Keratinocyte (primary cell): ENCODE measurements around the gene RNF175. TPM values are rescaled to one million over a fixed set of nuclear protein-coding genes. Genes with fewer than 3 reads are reported as not detected.

ENCODE experiments used
- DNase-seq: peaks from one replicate; pipeline ENCODE4 v3.0.0-alpha.2; 2011; ENCODE audit warnings: low read depth, missing footprints, low spot score
- FAIRE-seq: peaks from 2 replicates; lab custom pipeline; 2011; peaks lifted over from hg19 to GRCh38; lab: Jason Lieb, UNC
- H2AFZ ChIP-seq: 2 replicates; pipeline ENCODE4 v1.6.0; 2012; ENCODE audit warnings: low read length, control low read depth, inconsistent platforms; ENCODE audit not compliant: control insufficient read depth
- H3K27ac ChIP-seq: 2 replicates; pipeline ENCODE4 v1.5.1; 2011; ENCODE audit warnings: low read length; ENCODE audit not compliant: control insufficient read depth, insufficient read depth
- H3K27me3 ChIP-seq: 3 replicates; pipeline ENCODE4 v1.6.0; 2011; ENCODE audit warnings: low read length; ENCODE audit not compliant: control insufficient read depth, insufficient read depth; ENCODE audit errors: extremely low read depth
- H3K36me3 ChIP-seq, 2 experiments: 2 replicates in 1 of 2; 3 replicates in 1 of 2; pipeline ENCODE4 v1.5.1; 2011; ENCODE audit warnings: low read length in 2 of 2, mild to moderate bottlenecking in 1 of 2; ENCODE audit not compliant: control insufficient read depth in 2 of 2, insufficient read depth in 2 of 2; ENCODE audit errors: extremely low read depth in 1 of 2
- H3K4me1 ChIP-seq: 3 replicates; pipeline ENCODE4 v1.5.1; 2011; ENCODE audit warnings: low read length; ENCODE audit not compliant: control insufficient read depth, insufficient read depth; ENCODE audit errors: extremely low read depth
- H3K4me2 ChIP-seq: 3 replicates; pipeline ENCODE4 v1.6.0; 2011; ENCODE audit warnings: low read depth, low read length; ENCODE audit not compliant: control insufficient read depth, insufficient read depth; ENCODE audit errors: extremely low read depth
- H3K4me3 ChIP-seq, 3 experiments: fragments of 200-600 bp in 1 of 3; sonication (generic) in 1 of 3; 2 replicates in 2 of 3; 3 replicates in 1 of 3; pipeline ENCODE4 v1.5.1; 2011 to 2016; ENCODE audit warnings: low read length in 3 of 3, mild to moderate bottlenecking in 3 of 3, control low read depth in 2 of 3, inconsistent platforms in 1 of 3, low read depth in 1 of 3, mixed read lengths in 1 of 3, mixed run types in 1 of 3, moderate library complexity in 1 of 3; ENCODE audit not compliant: control insufficient read depth in 2 of 3, insufficient read depth in 2 of 3; ENCODE audit errors: extremely low read depth in 1 of 3
- H3K79me2 ChIP-seq: 2 replicates; pipeline ENCODE4 v1.6.0; 2012; ENCODE audit warnings: low read length; ENCODE audit not compliant: control insufficient read depth, insufficient read depth
- H3K9ac ChIP-seq: 3 replicates; pipeline ENCODE4 v1.6.0; 2011; ENCODE audit warnings: low read length; ENCODE audit not compliant: control insufficient read depth, insufficient read depth; ENCODE audit errors: extremely low read depth
- H3K9me1 ChIP-seq: 3 replicates; pipeline ENCODE4 v1.6.0; 2011; ENCODE audit warnings: low read length; ENCODE audit not compliant: control insufficient read depth, insufficient read depth; ENCODE audit errors: extremely low read depth
- H3K9me3 ChIP-seq: 2 replicates; pipeline ENCODE4 v1.5.1; 2012; ENCODE audit warnings: low read depth, low read length; ENCODE audit not compliant: control insufficient read depth
- H4K20me1 ChIP-seq: 3 replicates; pipeline ENCODE4 v1.6.0; 2011; ENCODE audit warnings: low read length; ENCODE audit not compliant: control insufficient read depth, insufficient read depth; ENCODE audit errors: extremely low read depth
- CTCF ChIP-seq, 3 experiments: IDR thresholded peaks in 1 of 3; conservative IDR thresholded peaks in 1 of 3; optimal IDR thresholded peaks in 1 of 3; 2 replicates in 2 of 3; 3 replicates in 1 of 3; pipeline versions ENCODE3 to v1.5.1; 2011; ENCODE audit warnings: low read length in 3 of 3, mild to moderate bottlenecking in 3 of 3, moderate library complexity in 2 of 3, control low read depth in 1 of 3, inconsistent platforms in 1 of 3; ENCODE audit not compliant: insufficient read depth in 2 of 3; ENCODE audit errors: extremely low read depth in 1 of 3
- EZH2 ChIP-seq: IDR thresholded peaks from one replicate; pipeline ENCODE4 v1.6.1; 2012; ENCODE audit warnings: inconsistent platforms, mild to moderate bottlenecking, low read length, moderate library complexity
- dilution Hi-C: fragments of 300-500 bp; cut with MboI; formaldehyde crosslinking; loops from one replicate; pipeline ENCODE4 v1.7.0; 2020; ENCODE audit warnings: low sequenced_read_pairs; ENCODE audit not compliant: extremely low pct_ligation_motif_present
- polyA plus RNA-seq, 5 experiments: library from polyadenylated mRNA; depleted of rRNA in 3 of 5; stranded (reverse) in 3 of 5; stranded (forward) in 1 of 5; unstranded in 1 of 5; fragments of >200 nt; gene quantifications; 1 replicate in 1 of 5; 2 replicates in 3 of 5; 3 replicates in 1 of 5; pipeline versions ENCODE4 v1.2.1 to v1.2.3, GENCODE V29; 2011 to 2012; ENCODE audit warnings: missing spikeins in 2 of 5, low read depth in 1 of 5, low replicate concordance in 1 of 5

The RNF175 gene
- polyA plus RNA-seq, 1 donor (not counting 4 experiments of a cell fraction or from before 2014, with no cell fraction given), result not detected

- Histone ChIP-seq H4K20me1 (no peaks in the 10 kb centered on the region), H3K27me3 (no peaks in the 10 kb centered on the region), H3K4me1 (peaks cover 6% of the 10 kb centered on the region), H3K9ac (no peak overlapping the region), H2AFZ (no peak overlapping the region), H3K27ac (no peak overlapping the region), H3K4me2 (peak overlapping the region; percentile 18), H3K36me3 (no peaks in the 10 kb centered on the region), H3K9me1 (no peaks in the 10 kb centered on the region), H3K9me3 (no peaks in the 10 kb centered on the region), H3K79me2 (no peaks in the 10 kb centered on the region), H3K4me3 (no peak overlapping the region)
- TF ChIP-seq EZH2 (no peak), CTCF (optimal IDR thresholded peaks at IDR 0.05 in 1 of 3, IDR thresholded peaks at IDR 0.05 in 1 of 3, conservative IDR thresholded peaks at IDR 0.05 in 1 of 3; ENCODE audit: extremely low read depth in 1 of 3, insufficient read depth in 2 of 3, low read length in 3 of 3) (no peak)
- FAIRE-seq, result peak; percentile 56
- no peak for DNase-seq
- dilution Hi-C loops, result no loop called here
These were observed 45.8 kb downstream of the RNF175 start for GRCh38 chr4:153713866-153714646.

- Histone ChIP-seq H3K9me3 (no peaks in the 10 kb centered on the region), H4K20me1 (no peaks in the 10 kb centered on the region), H3K4me3 (no peak overlapping the region), H3K79me2 (no peaks in the 10 kb centered on the region), H3K9ac (no peak overlapping the region), H3K27me3 (no peaks in the 10 kb centered on the region), H3K4me1 (peaks cover 6% of the 10 kb centered on the region), H3K4me2 (no peak overlapping the region), H3K27ac (no peak overlapping the region), H3K9me1 (no peaks in the 10 kb centered on the region), H2AFZ (no peak overlapping the region), H3K36me3 (no peaks in the 10 kb centered on the region)
- dilution Hi-C loops, result no loop called here
- no peak for DNase-seq
- no peak for TF ChIP-seq EZH2
- TF ChIP-seq CTCF (optimal IDR thresholded peaks at IDR 0.05 in 1 of 3, IDR thresholded peaks at IDR 0.05 in 1 of 3, conservative IDR thresholded peaks at IDR 0.05 in 1 of 3; ENCODE audit: extremely low read depth in 1 of 3, insufficient read depth in 2 of 3, low read length in 3 of 3), result no peak
- no peak for FAIRE-seq
These were observed 49.1 kb downstream of the RNF175 start for GRCh38 chr4:153710681-153711080.
